NT2/D1 (cell line): Measurements from ENCODE around the gene CTSD.

Source experiments
- DNase-seq: peaks from one replicate; pipeline ENCODE4 v3.0.0-alpha.2; 2011; ENCODE audit warnings: low read depth, low spot score
- H3K27me3 ChIP-seq: 2 replicates; pipeline ENCODE4 v1.6.0; 2011; ENCODE audit warnings: mild to moderate bottlenecking; ENCODE audit not compliant: insufficient read length, insufficient read depth
- H3K36me3 ChIP-seq: 2 replicates; pipeline ENCODE4 v1.6.1; 2011; ENCODE audit warnings: mild to moderate bottlenecking, low read length, mixed read lengths; ENCODE audit not compliant: insufficient read depth, insufficient read length
- H3K4me1 ChIP-seq: 2 replicates; pipeline ENCODE4 v1.5.1; 2011; ENCODE audit not compliant: insufficient read depth, insufficient read length
- H3K4me3 ChIP-seq: 2 replicates; pipeline ENCODE4 v1.5.1; 2011; ENCODE audit warnings: low read depth; ENCODE audit not compliant: insufficient read length
- H3K9ac ChIP-seq: 2 replicates; pipeline ENCODE4 v1.6.0; 2011; ENCODE audit warnings: low read depth; ENCODE audit not compliant: insufficient read length
- H3K9me3 ChIP-seq: 2 replicates; pipeline ENCODE4 v1.5.1; 2011; ENCODE audit warnings: mild to moderate bottlenecking, low read length; ENCODE audit not compliant: insufficient read depth
- SUZ12 ChIP-seq: IDR thresholded peaks from 2 replicates; pipeline ENCODE4 v1.6.1; 2011; ENCODE audit not compliant: insufficient read length, insufficient read depth; ENCODE audit errors: extremely low read depth
- YY1 ChIP-seq: IDR thresholded peaks from 2 replicates; pipeline ENCODE4 v1.6.1; 2011; ENCODE audit not compliant: insufficient read length, insufficient read depth
- ZNF274 ChIP-seq: IDR thresholded peaks from 2 replicates; pipeline ENCODE4 v1.6.1; 2011; ENCODE audit warnings: mild to moderate bottlenecking, low read depth, low read length

CTSD gene

DNA sequence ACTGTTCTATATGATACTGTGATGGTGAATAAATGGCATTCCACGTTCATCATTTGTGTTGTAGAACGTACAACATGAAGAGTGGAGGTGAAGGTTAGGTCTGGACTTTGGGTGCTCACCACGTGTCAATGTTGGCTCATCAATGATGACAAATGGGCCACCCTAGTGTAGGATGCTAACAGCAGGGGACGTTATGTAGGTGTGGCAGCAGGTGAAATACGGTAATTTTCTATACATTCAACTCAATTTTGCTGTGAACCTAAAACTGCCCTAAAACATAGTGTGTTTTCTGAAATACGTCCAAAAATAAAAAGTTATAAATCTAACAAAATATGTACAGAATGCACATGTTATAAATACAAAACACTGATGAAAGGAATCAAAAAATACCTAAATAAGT, 60.6 kb downstream of the CTSD start:
- Histone ChIP-seq H3K4me3 (no peak overlapping the region), H3K36me3 (no peaks in the 10 kb centered on the region), H3K9me3 (peaks cover 15% of the 10 kb centered on the region; the same call in 1 of the 2 replicates), H3K4me1 (no peaks in the 10 kb centered on the region), H3K9ac (no peak overlapping the region), H3K27me3 (no peaks in the 10 kb centered on the region)
- DNase-seq: no peak
- TF ChIP-seq SUZ12 (no peak), ZNF274 (no peak), YY1 (no peak)
